Measurements from ENCODE around the gene KRT16.
"Not testable (repeated sequence)": the region's sequence is repeated elsewhere in the genome, so short reads cannot be mapped to it uniquely, and the experiment has no call there.

The KRT16 gene

GRCh38 chr17:41612376-41613160 is at the start of gene KRT16:
Gene KRT16 (minus strand): TSS chr17:41612767. CDS start chr17:41612688, 79 bp downstream.
- not testable (repeated sequence) for DNase-seq (ENCODE audit: low read depth in 2 of 2, low spot score in 1 of 2)

- DNase-seq (ENCODE audit: low read depth in 2 of 2, low spot score in 1 of 2), result no peak
Measured at GRCh38 chr17:41660221-41660711, 47.7 kb upstream of the KRT16 start.

- no peak for DNase-seq (ENCODE audit: low read depth in 2 of 2, low spot score in 1 of 2)
Measured at GRCh38 chr17:41659427-41660212, 47.1 kb upstream of the KRT16 start.

GRCh38 chr17:41658846-41659245 is 46.3 kb upstream of the KRT16 start:
- DNase-seq (ENCODE audit: low read depth in 2 of 2, low spot score in 1 of 2), result no peak

GRCh38 chr17:41657936-41658335 is 45.4 kb upstream of the KRT16 start:
- DNase-seq (ENCODE audit: low read depth in 2 of 2, low spot score in 1 of 2), result no peak

GRCh38 chr17:41657176-41657754 is 44.7 kb upstream of the KRT16 start:
- DNase-seq (ENCODE audit: low read depth in 2 of 2, low spot score in 1 of 2), result no peak

GRCh38 chr17:41656249-41657023 is 43.9 kb upstream of the KRT16 start:
- no peak for DNase-seq (ENCODE audit: low read depth in 2 of 2, low spot score in 1 of 2)

GRCh38 chr17:41655611-41656111 is 43.1 kb upstream of the KRT16 start:
- no peak for DNase-seq (ENCODE audit: low read depth in 2 of 2, low spot score in 1 of 2)

- no peak for DNase-seq (ENCODE audit: low read depth in 2 of 2, low spot score in 1 of 2)
Measured at GRCh38 chr17:41654678-41655607, 42.4 kb upstream of the KRT16 start.

- no peak for DNase-seq (ENCODE audit: low read depth in 2 of 2, low spot score in 1 of 2)
Measured at GRCh38 chr17:41653892-41654677, 41.5 kb upstream of the KRT16 start.

GRCh38 chr17:41653421-41653820 is 40.9 kb upstream of the KRT16 start:
- no peak for DNase-seq (ENCODE audit: low read depth in 2 of 2, low spot score in 1 of 2)

GRCh38 chr17:41652461-41652970 is 39.9 kb upstream of the KRT16 start:
- DNase-seq (ENCODE audit: low read depth in 2 of 2, low spot score in 1 of 2), result no peak

GRCh38 chr17:41651625-41652460 is 39.3 kb upstream of the KRT16 start:
- no peak for DNase-seq (ENCODE audit: low read depth in 2 of 2, low spot score in 1 of 2)

- no peak for DNase-seq (ENCODE audit: low read depth in 2 of 2, low spot score in 1 of 2)
Measured at GRCh38 chr17:41650794-41651624, 38.4 kb upstream of the KRT16 start.

- no peak for DNase-seq (ENCODE audit: low read depth in 2 of 2, low spot score in 1 of 2)
Measured at GRCh38 chr17:41649923-41650519, 37.5 kb upstream of the KRT16 start.

- DNase-seq (ENCODE audit: low read depth in 2 of 2, low spot score in 1 of 2), result peak; percentile 53 to 69
Measured at GRCh38 chr17:41648411-41649195, 36.0 kb upstream of the KRT16 start.

Measured in stimulated activated CD8-positive, alpha-beta memory T cell treated with anti-CD3 and anti-CD28 coated beads, Interleukin-4, amount 100 ng/mL, for 4 hours (primary cell).